ENCODE measurements around the gene LRP8. TPM values are rescaled to one million over a fixed set of nuclear protein-coding genes. Genes with fewer than 3 reads are reported as not detected.
A peak's percentile ranks its signal among the peaks of the same experiment; 100 is the strongest.

Gene LRP8
- total and polyA plus RNA-seq, 2 donors from 2014 or later = 1.4 to 6.9 TPM

DNA sequence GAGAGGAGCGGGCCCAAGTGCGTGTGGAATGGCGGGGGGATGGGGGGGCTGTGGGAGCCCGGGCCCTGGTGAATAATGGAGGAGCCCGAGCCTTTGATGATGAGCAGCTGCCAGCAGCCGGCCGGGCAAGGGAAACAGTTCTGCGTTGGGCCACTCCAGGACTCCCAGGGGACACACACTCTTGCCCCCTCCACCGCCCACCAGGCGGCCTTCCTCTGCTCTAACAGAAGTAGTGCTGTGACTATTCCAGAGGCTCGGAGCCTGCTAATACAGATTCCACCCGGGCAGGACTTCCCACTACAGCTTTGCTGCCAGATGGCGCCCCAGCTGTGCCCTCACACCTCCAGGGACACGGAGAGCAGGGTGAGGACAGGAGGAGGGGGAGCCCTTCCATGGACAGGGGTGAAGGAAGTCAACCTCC, 48.2 kb upstream of the LRP8 start:
- intact Hi-C loops (cut with DNase I) = no loop called here
- peak in 4 of 5 donors; percentile 16 to 64 (median 46) for DNase-seq
- no peak overlapping the region for H3K27ac ChIP-seq (ENCODE audit: low read depth in 2 of 2, low read length in 2 of 2)

DNA sequence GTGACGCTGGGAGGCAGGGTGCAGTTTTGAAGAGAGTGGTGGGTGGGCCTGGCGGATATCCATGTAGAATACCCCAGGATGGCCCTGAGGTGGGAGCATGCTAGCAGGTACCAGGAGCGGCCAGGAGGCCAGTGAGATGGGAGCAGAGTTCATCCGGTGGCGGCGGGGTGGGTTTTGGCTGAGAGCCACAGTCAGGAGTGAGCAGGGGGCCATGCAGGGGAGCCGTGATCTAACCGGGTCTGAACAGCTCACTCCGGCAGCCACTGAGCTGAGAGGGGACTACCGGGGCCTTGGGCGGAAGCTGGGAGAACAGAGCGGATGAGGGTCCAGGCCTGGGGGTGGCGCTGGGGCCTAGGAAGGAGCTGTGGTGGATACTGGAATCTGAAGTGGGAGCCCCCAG, 47.6 kb upstream of the LRP8 start:
- no peak for FAIRE-seq
- Histone ChIP-seq H3K9me3 (ENCODE audit: control insufficient read depth in 2 of 3, insufficient read depth in 1 of 3, low read length in 3 of 3) (no peaks in the 10 kb centered on the region), H3K36me3 (ENCODE audit: control insufficient read depth in 2 of 3, insufficient read depth in 3 of 3, low read length in 3 of 3) (no peaks in the 10 kb centered on the region), H3K27me3 (ENCODE audit: control insufficient read depth, insufficient read depth, low read length) (no peaks in the 10 kb centered on the region), H3K9ac (ENCODE audit: low read length in 3 of 3) (no peak overlapping the region), H3K4me1 (ENCODE audit: control insufficient read depth in 2 of 3, insufficient read depth in 2 of 3, low read depth in 1 of 3, low read length in 3 of 3) (no peaks in the 10 kb centered on the region), H3K4me3 (ENCODE audit: low read length in 3 of 3) (no peak overlapping the region), H3K27ac (ENCODE audit: low read depth in 2 of 2, low read length in 2 of 2) (no peak overlapping the region)
- TF ChIP-seq, protein P1, sequence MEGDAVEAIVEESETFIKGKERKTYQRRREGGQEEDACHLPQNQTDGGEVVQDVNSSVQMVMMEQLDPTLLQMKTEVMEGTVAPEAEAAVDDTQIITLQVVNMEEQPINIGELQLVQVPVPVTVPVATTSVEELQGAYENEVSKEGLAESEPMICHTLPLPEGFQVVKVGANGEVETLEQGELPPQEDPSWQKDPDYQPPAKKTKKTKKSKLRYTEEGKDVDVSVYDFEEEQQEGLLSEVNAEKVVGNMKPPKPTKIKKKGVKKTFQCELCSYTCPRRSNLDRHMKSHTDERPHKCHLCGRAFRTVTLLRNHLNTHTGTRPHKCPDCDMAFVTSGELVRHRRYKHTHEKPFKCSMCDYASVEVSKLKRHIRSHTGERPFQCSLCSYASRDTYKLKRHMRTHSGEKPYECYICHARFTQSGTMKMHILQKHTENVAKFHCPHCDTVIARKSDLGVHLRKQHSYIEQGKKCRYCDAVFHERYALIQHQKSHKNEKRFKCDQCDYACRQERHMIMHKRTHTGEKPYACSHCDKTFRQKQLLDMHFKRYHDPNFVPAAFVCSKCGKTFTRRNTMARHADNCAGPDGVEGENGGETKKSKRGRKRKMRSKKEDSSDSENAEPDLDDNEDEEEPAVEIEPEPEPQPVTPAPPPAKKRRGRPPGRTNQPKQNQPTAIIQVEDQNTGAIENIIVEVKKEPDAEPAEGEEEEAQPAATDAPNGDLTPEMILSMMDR (IDR thresholded peaks at IDR 0.05; ENCODE audit: borderline replicate concordance, extremely low read depth, insufficient read depth) = no peak
- intact Hi-C loops (cut with DNase I) = no loop called here
- peak in 4 of 5 donors; percentile 32 to 65 (median 52) for DNase-seq

More for the DNA sequence above, 48.2 kb upstream of the LRP8 start:
- no peak overlapping the region for H3K4me3 ChIP-seq (ENCODE audit: low read length in 3 of 3)
- H3K27me3 ChIP-seq (ENCODE audit: control insufficient read depth, insufficient read depth, low read length) = no peaks in the 10 kb centered on the region
- H3K9me3 ChIP-seq (ENCODE audit: control insufficient read depth in 2 of 3, insufficient read depth in 1 of 3, low read length in 3 of 3) = no peaks in the 10 kb centered on the region
- TF ChIP-seq, protein P1 (IDR thresholded peaks at IDR 0.05; ENCODE audit: borderline replicate concordance, extremely low read depth, insufficient read depth) = no peak
- no peak overlapping the region for H3K9ac ChIP-seq (ENCODE audit: low read length in 3 of 3)
- FAIRE-seq = no peak
- H3K4me1 ChIP-seq (ENCODE audit: control insufficient read depth in 2 of 3, insufficient read depth in 2 of 3, low read depth in 1 of 3, low read length in 3 of 3) = no peaks in the 10 kb centered on the region
- H3K36me3 ChIP-seq (ENCODE audit: control insufficient read depth in 2 of 3, insufficient read depth in 3 of 3, low read length in 3 of 3) = no peaks in the 10 kb centered on the region

DNA sequence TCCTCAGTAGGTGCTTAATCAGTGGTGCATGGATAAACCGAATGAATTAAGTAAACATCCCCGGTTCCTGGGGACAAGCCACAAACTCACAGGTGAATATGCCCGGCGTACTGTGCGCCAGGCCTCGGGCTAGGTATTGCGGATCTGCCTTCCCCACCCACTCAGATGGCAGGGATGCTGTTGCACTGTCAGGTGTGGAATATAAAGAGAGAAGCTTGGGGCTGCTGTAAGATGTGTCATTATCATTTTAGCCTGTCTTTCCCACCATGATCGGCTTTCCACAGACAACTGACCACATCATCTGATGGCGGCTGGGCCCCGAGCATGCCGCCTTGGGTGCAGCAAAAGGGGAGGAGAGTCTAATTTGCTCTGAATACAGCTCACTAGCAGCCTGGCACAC, 45.4 kb upstream of the LRP8 start:
- peak in 3 of 5 donors; percentile 7 to 21 (median 16) for DNase-seq
- Histone ChIP-seq H3K9me3 (ENCODE audit: control insufficient read depth in 2 of 3, insufficient read depth in 1 of 3, low read length in 3 of 3) (no peaks in the 10 kb centered on the region), H3K4me3 (ENCODE audit: low read length in 3 of 3) (no peak overlapping the region), H3K36me3 (ENCODE audit: control insufficient read depth in 2 of 3, insufficient read depth in 3 of 3, low read length in 3 of 3) (no peaks in the 10 kb centered on the region), H3K9ac (ENCODE audit: low read length in 3 of 3) (no peak overlapping the region), H3K4me1 (ENCODE audit: control insufficient read depth in 2 of 3, insufficient read depth in 2 of 3, low read depth in 1 of 3, low read length in 3 of 3) (no peaks in the 10 kb centered on the region), H3K27ac (ENCODE audit: low read depth in 2 of 2, low read length in 2 of 2) (no peak overlapping the region), H3K27me3 (ENCODE audit: control insufficient read depth, insufficient read depth, low read length) (no peaks in the 10 kb centered on the region)
- TF ChIP-seq, protein P1 (IDR thresholded peaks at IDR 0.05; ENCODE audit: borderline replicate concordance, extremely low read depth, insufficient read depth) = no peak
- no peak for FAIRE-seq
- intact Hi-C loops (cut with DNase I) = no loop called here

DNA sequence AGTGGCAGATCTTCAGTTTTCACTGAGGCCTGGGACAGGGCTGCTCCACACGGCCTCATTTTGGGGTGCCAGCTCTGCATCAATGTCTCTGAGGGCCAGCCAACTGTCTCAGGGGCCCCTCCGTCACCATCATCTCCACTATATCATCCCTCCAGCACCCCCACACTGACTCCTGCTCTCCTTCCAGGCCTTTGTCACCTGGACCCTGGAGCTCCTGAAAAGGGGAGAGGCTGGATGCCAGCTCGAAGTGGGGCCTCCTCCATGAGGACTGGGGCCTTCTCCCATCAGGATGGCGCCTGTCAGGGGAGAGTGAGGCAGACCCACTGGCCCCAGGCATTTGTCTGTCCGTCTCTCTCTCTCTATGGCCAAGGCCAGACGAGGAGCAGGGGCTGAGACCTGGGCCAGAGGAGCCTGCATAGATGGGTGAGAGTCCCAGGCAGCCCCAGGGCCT, 44.7 kb upstream of the LRP8 start:
- peak in 3 of 5 donors; percentile 8 to 56 (median 25) for DNase-seq
- intact Hi-C loops (cut with DNase I) = no loop called here
- TF ChIP-seq, protein P1 (IDR thresholded peaks at IDR 0.05; ENCODE audit: borderline replicate concordance, extremely low read depth, insufficient read depth) = no peak

More for the DNA sequence above, 44.7 kb upstream of the LRP8 start:
- Histone ChIP-seq H3K4me3 (ENCODE audit: low read length in 3 of 3) (no peak overlapping the region), H3K9me3 (ENCODE audit: control insufficient read depth in 2 of 3, insufficient read depth in 1 of 3, low read length in 3 of 3) (no peaks in the 10 kb centered on the region), H3K27ac (ENCODE audit: low read depth in 2 of 2, low read length in 2 of 2) (no peak overlapping the region), H3K36me3 (ENCODE audit: control insufficient read depth in 2 of 3, insufficient read depth in 3 of 3, low read length in 3 of 3) (no peaks in the 10 kb centered on the region), H3K9ac (ENCODE audit: low read length in 3 of 3) (no peak overlapping the region), H3K27me3 (ENCODE audit: control insufficient read depth, insufficient read depth, low read length) (no peaks in the 10 kb centered on the region), H3K4me1 (ENCODE audit: control insufficient read depth in 2 of 3, insufficient read depth in 2 of 3, low read depth in 1 of 3, low read length in 3 of 3) (no peaks in the 10 kb centered on the region)
- FAIRE-seq = no peak

All from kidney (tissue), 14 donors.